Measurements from ENCODE around the gene TULP1.

- TF ChIP-seq POLR2AphosphoS5 (IDR thresholded peaks at IDR 0.05; ENCODE audit: borderline replicate concordance, low read depth, low read length): no peak
- no peak for TF ChIP-seq EZH2 (IDR thresholded peaks at IDR 0.05)
Measured at GRCh38 chr6:35501784-35502183, 10.9 kb downstream of the TULP1 start.

Data from SK-N-MC (cell line).